Tibial nerve (tissue), 4 donors: ENCODE measurements around the gene NNT. TPM values are rescaled to one million over a fixed set of nuclear protein-coding genes. Genes with fewer than 3 reads are reported as not detected.
A peak's percentile ranks its signal among the peaks of the same experiment; 100 is the strongest.

ENCODE experiments used
- DNase-seq, 2 donors: peaks; one replicate each; pipeline ENCODE4 v3.0.0-alpha.2; 2019; ENCODE audit warnings: low spot score in 2 of 2
- H3K27ac ChIP-seq, 4 donors: fragments of 200-600 bp; sonication (generic) in 3 of 4; one replicate each; pipeline ENCODE4 v1.5.1; 2017 to 2019; ENCODE audit warnings: mild to moderate bottlenecking in 1 of 4
- H3K27me3 ChIP-seq, 2 donors: fragments of 200-600 bp; sonication (generic) in 1 of 2; one replicate each; pipeline versions ENCODE4 v1.5.1 to v1.6.0; 2017 to 2019
- H3K36me3 ChIP-seq, 3 donors: fragments of 200-600 bp; sonication (generic); one replicate each; pipeline ENCODE4 v1.5.1; 2018 to 2019
- H3K4me1 ChIP-seq, 4 donors: fragments of 200-600 bp; sonication (generic) in 3 of 4; one replicate each; pipeline ENCODE4 v1.5.1; 2017 to 2019
- H3K4me3 ChIP-seq, 4 donors: fragments of 200-600 bp; sonication (generic) in 3 of 4; one replicate each; pipeline ENCODE4 v1.5.1; 2017 to 2019; ENCODE audit warnings: mild to moderate bottlenecking in 1 of 4, moderate library complexity in 1 of 4
- H3K9me3 ChIP-seq, 4 donors: fragments of 200-600 bp; sonication (generic) in 3 of 4; one replicate each; pipeline ENCODE4 v1.5.1; 2017 to 2019
- CTCF ChIP-seq, 5 experiments: fragments of 200-600 bp in 3 of 5; fragments of 450-650 bp in 2 of 5; sonication (generic) in 3 of 5; IDR thresholded peaks; one replicate each; pipeline ENCODE4 v1.5.1; 2016 to 2019; ENCODE audit warnings: antibody characterized with exemption in 5 of 5, mild to moderate bottlenecking in 3 of 5, moderate library complexity in 2 of 5
- EP300 ChIP-seq, 2 donors: sonication (generic); formaldehyde crosslinking; IDR thresholded peaks; one replicate each; pipeline ENCODE4 v1.6.1; 2017; ENCODE audit warnings: antibody characterized with exemption in 2 of 2, mild to moderate bottlenecking in 1 of 2
- POLR2A ChIP-seq, 2 donors: fragments of 450-650 bp; IDR thresholded peaks; one replicate each; pipeline ENCODE4 v1.6.1; 2017; ENCODE audit warnings: antibody characterized with exemption in 2 of 2, mild to moderate bottlenecking in 2 of 2, moderate library complexity in 2 of 2
- WGBS, 2 donors: methylation state at CpG; one replicate each; pipeline ENCODE4 v1.1.5; 2018; 5-methylcytosine and 5-hydroxymethylcytosine counted together
- total RNA-seq, 4 donors: library from RNA; depleted of rRNA; stranded (reverse); fragments of >200 nt; gene quantifications; one replicate each; pipeline ENCODE4 v1.1.0, GENCODE V29; 2016

Gene NNT
- total RNA-seq, 4 donors from 2014 or later: 36.3 to 47.1 (median 42.7) TPM

- TF ChIP-seq POLR2A (IDR thresholded peaks at IDR 0.05) (no peak), EP300 (IDR thresholded peaks at IDR 0.05) (no peak), CTCF (IDR thresholded peaks at IDR 0.05) (no peak)
- Histone ChIP-seq H3K27me3 (no peaks in the 10 kb centered on the region), H3K9me3 (no peaks in the 10 kb centered on the region), H3K4me3 (no peak overlapping the region), H3K4me1 (peaks cover 0 to 19% (median 0%) of the 10 kb centered on the region in 4 donors), H3K36me3 (peaks cover 0 to 26% (median 0%) of the 10 kb centered on the region in 3 donors), H3K27ac (no peak overlapping the region)
- no peak for DNase-seq
- WGBS, 2 donors: 87 to 93% methylated on average over 3 of the region's 3 CpGs
Observed at GRCh38 chr5:43622074-43622473, 19.1 kb downstream of the NNT start.

- Histone ChIP-seq H3K36me3 (peaks cover 0 to 22% (median 0%) of the 10 kb centered on the region in 3 donors), H3K27me3 (no peaks in the 10 kb centered on the region)
- WGBS, 2 donors: 48 to 60% methylated on average over 3 of the region's 3 CpGs
Observed at GRCh38 chr5:43623048-43623680, 20.2 kb downstream of the NNT start.

GRCh38 chr5:43627028-43627427, 24.0 kb downstream of the NNT start:
- no peak overlapping the region for H3K4me3 ChIP-seq
- H3K4me1 ChIP-seq: peaks cover 0 to 19% (median 0%) of the 10 kb centered on the region in 4 donors
- H3K36me3 ChIP-seq: peaks cover 0 to 15% (median 0%) of the 10 kb centered on the region in 3 donors
- H3K27ac ChIP-seq: no peak overlapping the region
- WGBS, 2 donors: 79 to 98% methylated on average over 2 of the region's 2 CpGs
- H3K27me3 ChIP-seq: no peaks in the 10 kb centered on the region
- H3K9me3 ChIP-seq: no peaks in the 10 kb centered on the region
- TF ChIP-seq EP300 (IDR thresholded peaks at IDR 0.05) (no peak), CTCF (IDR thresholded peaks at IDR 0.05) (peak; percentile 20 to 28 (median 26))
- peak in 1 of 2 donors; percentile 38 for DNase-seq

More at GRCh38 chr5:43623048-43623680, 20.2 kb downstream of the NNT start:
- H3K27ac ChIP-seq: peak overlapping the region in 2 of 4 donors; percentile 20 to 57
- no peak for DNase-seq
- TF ChIP-seq EP300 (IDR thresholded peaks at IDR 0.05) (peak in 1 of 2 donors; percentile 73), POLR2A (IDR thresholded peaks at IDR 0.05) (no peak)
- H3K9me3 ChIP-seq: no peaks in the 10 kb centered on the region
- no peak overlapping the region for H3K4me3 ChIP-seq
- H3K4me1 ChIP-seq: peaks cover 0 to 20% (median 0%) of the 10 kb centered on the region in 4 donors

- WGBS, 2 donors: 54 to 70% methylated on average over 5 of the region's 5 CpGs
- TF ChIP-seq CTCF (IDR thresholded peaks at IDR 0.05): peak; percentile 46 to 66 (median 56)
- no peak for TF ChIP-seq POLR2A (IDR thresholded peaks at IDR 0.05)
- H3K36me3 ChIP-seq: peaks cover 0 to 15% (median 0%) of the 10 kb centered on the region in 3 donors
- no peaks in the 10 kb centered on the region for H3K27me3 ChIP-seq
- peaks cover 0 to 32% (median 0%) of the 10 kb centered on the region in 4 donors for H3K4me1 ChIP-seq
- no peak overlapping the region for H3K4me3 ChIP-seq
- H3K9me3 ChIP-seq: no peaks in the 10 kb centered on the region
- peak in 1 of 2 donors; percentile 77 for DNase-seq
- H3K27ac ChIP-seq: peak overlapping the region in 1 of 4 donors; percentile 27
Observed at GRCh38 chr5:43631182-43631910, 28.4 kb downstream of the NNT start.

- Histone ChIP-seq H3K36me3 (no peaks in the 10 kb centered on the region), H3K27me3 (no peaks in the 10 kb centered on the region), H3K27ac (no peak overlapping the region), H3K4me3 (no peak overlapping the region), H3K9me3 (no peaks in the 10 kb centered on the region), H3K4me1 (peaks cover 0 to 53% (median 3%) of the 10 kb centered on the region in 4 donors)
- DNase-seq: no peak
- TF ChIP-seq POLR2A (IDR thresholded peaks at IDR 0.05): no peak
- peak in 1 of 2 donors; percentile 14 for TF ChIP-seq EP300 (IDR thresholded peaks at IDR 0.05)
- WGBS, 2 donors: 85 to 90% methylated on average over 2 of the region's 2 CpGs
Observed at GRCh38 chr5:43634621-43635020, 31.6 kb downstream of the NNT start.

GRCh38 chr5:43635374-43635773, 32.4 kb downstream of the NNT start:
- no peak for DNase-seq
- Histone ChIP-seq H3K27me3 (no peaks in the 10 kb centered on the region), H3K4me1 (peaks cover 0 to 61% (median 6%) of the 10 kb centered on the region in 4 donors), H3K36me3 (no peaks in the 10 kb centered on the region), H3K27ac (no peak overlapping the region), H3K4me3 (no peak overlapping the region), H3K9me3 (no peaks in the 10 kb centered on the region)
- no peak for TF ChIP-seq POLR2A (IDR thresholded peaks at IDR 0.05)
- no peak for TF ChIP-seq CTCF (IDR thresholded peaks at IDR 0.05)
- no peak for TF ChIP-seq EP300 (IDR thresholded peaks at IDR 0.05)
